ENCODE results near the gene TNIP1. TPM values are rescaled to one million over a fixed set of nuclear protein-coding genes. Genes with fewer than 3 reads are reported as not detected.

TNIP1 gene
- total RNA-seq, 1 donor, result 85.8 TPM

DNA sequence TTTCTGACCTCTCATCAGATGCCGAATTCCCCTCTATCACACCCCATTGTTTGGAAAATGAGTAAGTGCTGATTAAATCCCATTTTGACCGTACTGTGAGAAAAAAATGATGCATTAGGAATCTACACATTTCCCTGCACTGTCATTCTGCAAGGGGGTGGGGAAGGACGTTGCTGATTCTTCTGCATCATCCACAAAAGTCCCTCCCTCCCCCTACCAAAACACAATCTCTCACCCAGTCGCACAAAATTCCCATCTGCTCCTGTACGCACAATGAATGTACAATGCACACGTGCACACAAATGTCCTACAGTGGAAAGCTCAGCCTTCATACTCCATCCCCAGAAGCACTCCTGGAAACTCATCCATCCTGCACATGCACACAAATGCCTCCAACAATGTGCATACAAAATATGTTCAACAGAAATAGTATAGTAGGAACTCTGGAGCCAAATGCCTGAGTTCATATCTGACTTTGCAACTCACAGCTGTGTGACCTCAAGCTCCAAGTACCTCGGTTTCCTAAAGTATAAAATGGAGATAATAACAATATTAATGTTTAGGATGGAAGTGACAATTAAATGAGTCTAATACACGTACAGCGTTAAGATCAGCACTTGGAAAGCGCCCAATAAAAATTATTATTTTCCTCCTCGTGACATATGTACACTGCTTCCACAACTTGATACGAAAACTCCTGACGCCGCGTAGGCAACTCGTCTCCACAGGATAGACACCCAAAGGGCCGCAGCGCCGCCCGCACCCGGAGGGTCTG lies 809 bp downstream of the TNIP1 start:
- Histone ChIP-seq H3K9me3 (ENCODE audit: low read depth, low read length) (no peaks in the 10 kb centered on the region), H4K20me1 (ENCODE audit: insufficient read depth, low read length) (peaks cover 23% of the 10 kb centered on the region), H3K27ac (ENCODE audit: low read depth, low read length) (peak overlapping the region; percentile 91), H3K79me2 (ENCODE audit: insufficient read depth, low read length) (peaks cover 41% of the 10 kb centered on the region), H3K4me3 (ENCODE audit: insufficient read depth, low read length) (peak overlapping the region; percentile 91), H2AFZ (ENCODE audit: low read length) (peak overlapping the region; percentile 44), H3K4me1 (ENCODE audit: insufficient read depth, low read length) (peaks cover 38% of the 10 kb centered on the region), H3K4me2 (ENCODE audit: insufficient read depth, low read length) (peak overlapping the region; percentile 82), H3K27me3 (ENCODE audit: insufficient read depth, low read length) (no peaks in the 10 kb centered on the region), H3K36me3 (ENCODE audit: insufficient read depth, low read length) (peaks cover 4% of the 10 kb centered on the region)
- TF ChIP-seq, protein P1, sequence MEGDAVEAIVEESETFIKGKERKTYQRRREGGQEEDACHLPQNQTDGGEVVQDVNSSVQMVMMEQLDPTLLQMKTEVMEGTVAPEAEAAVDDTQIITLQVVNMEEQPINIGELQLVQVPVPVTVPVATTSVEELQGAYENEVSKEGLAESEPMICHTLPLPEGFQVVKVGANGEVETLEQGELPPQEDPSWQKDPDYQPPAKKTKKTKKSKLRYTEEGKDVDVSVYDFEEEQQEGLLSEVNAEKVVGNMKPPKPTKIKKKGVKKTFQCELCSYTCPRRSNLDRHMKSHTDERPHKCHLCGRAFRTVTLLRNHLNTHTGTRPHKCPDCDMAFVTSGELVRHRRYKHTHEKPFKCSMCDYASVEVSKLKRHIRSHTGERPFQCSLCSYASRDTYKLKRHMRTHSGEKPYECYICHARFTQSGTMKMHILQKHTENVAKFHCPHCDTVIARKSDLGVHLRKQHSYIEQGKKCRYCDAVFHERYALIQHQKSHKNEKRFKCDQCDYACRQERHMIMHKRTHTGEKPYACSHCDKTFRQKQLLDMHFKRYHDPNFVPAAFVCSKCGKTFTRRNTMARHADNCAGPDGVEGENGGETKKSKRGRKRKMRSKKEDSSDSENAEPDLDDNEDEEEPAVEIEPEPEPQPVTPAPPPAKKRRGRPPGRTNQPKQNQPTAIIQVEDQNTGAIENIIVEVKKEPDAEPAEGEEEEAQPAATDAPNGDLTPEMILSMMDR (IDR thresholded peaks at IDR 0.05; ENCODE audit: extremely low read depth, low read depth, low read length), result no peak
- no peak for DNase-seq (ENCODE audit: insufficient read length, low spot score, missing footprints)

DNA sequence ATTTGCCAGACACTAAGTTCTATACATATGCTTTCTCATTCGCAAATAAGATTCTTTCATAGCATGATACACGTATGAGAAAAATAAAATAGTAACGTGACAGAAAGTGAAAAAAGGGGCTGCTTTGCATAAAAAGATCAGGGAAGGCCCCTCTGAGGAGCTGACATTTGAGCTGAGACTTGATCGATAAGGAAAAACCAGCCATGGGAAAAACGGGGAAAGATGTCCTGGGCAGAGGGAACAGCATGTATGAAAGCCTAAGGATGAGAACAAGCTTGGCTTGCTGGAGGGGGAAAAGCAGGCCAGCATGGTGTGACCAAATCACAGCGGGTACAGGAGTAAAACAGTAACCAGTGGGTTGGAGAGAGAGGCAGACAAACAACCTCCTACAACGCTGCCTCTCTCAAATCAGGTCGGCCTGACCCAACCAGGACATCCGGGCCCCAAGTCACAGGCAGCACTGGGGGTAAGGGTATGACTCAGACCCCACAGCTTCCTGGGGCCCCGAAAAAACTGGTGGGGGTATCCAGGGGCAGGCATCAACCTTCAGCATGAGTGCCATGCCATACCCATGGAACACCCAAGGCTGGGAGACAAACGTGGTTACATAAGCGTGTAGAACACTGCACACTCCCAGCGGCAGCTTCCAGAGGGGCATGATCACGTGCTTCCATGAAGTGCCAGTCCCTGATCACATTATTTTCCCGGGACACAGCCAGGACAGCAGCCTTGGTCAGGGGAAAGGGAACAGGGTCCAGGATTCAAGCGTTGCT lies 2.2 kb downstream of the TNIP1 start:
- peaks cover 28% of the 10 kb centered on the region for H4K20me1 ChIP-seq (ENCODE audit: insufficient read depth, low read length)
- no peak overlapping the region for H3K27ac ChIP-seq (ENCODE audit: low read depth, low read length)
- H3K27me3 ChIP-seq (ENCODE audit: insufficient read depth, low read length), result no peaks in the 10 kb centered on the region
- DNase-seq (ENCODE audit: insufficient read length, low spot score, missing footprints), result no peak
- H3K9me3 ChIP-seq (ENCODE audit: low read depth, low read length), result no peaks in the 10 kb centered on the region
- peaks cover 4% of the 10 kb centered on the region for H3K36me3 ChIP-seq (ENCODE audit: insufficient read depth, low read length)
- H2AFZ ChIP-seq (ENCODE audit: low read length), result no peak overlapping the region
- no peak overlapping the region for H3K4me2 ChIP-seq (ENCODE audit: insufficient read depth, low read length)
- TF ChIP-seq, protein P1 (IDR thresholded peaks at IDR 0.05; ENCODE audit: extremely low read depth, low read depth, low read length), result no peak
- peaks cover 38% of the 10 kb centered on the region for H3K4me1 ChIP-seq (ENCODE audit: insufficient read depth, low read length)
- peaks cover 50% of the 10 kb centered on the region for H3K79me2 ChIP-seq (ENCODE audit: insufficient read depth, low read length)
- no peak overlapping the region for H3K4me3 ChIP-seq (ENCODE audit: insufficient read depth, low read length)

DNA sequence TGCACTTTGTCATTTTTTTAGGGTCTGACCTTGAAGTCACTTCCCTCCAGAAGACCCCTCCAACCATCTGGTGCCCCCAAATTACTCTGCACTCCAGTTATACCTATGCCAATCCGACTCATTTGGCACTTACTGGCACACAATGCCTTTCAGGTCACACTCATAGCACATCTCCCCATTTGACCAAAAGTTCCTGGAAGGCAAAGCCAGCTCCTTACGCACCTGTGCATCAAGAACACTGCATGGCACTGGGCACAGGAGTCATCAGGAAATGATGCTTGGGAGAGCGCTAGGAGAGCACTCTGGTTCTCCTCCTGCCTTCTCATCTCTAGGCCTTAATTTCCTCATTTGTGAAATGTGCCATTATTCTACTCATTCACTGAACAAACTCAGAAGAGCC lies 2.9 kb downstream of the TNIP1 start:
- no peak overlapping the region for H3K4me2 ChIP-seq (ENCODE audit: insufficient read depth, low read length)
- peaks cover 39% of the 10 kb centered on the region for H3K4me1 ChIP-seq (ENCODE audit: insufficient read depth, low read length)
- H2AFZ ChIP-seq (ENCODE audit: low read length), result no peak overlapping the region
- no peak overlapping the region for H3K4me3 ChIP-seq (ENCODE audit: insufficient read depth, low read length)
- peaks cover 56% of the 10 kb centered on the region for H3K79me2 ChIP-seq (ENCODE audit: insufficient read depth, low read length)
- H3K36me3 ChIP-seq (ENCODE audit: insufficient read depth, low read length), result peaks cover 4% of the 10 kb centered on the region
- no peaks in the 10 kb centered on the region for H3K9me3 ChIP-seq (ENCODE audit: low read depth, low read length)
- TF ChIP-seq, protein P1 (IDR thresholded peaks at IDR 0.05; ENCODE audit: extremely low read depth, low read depth, low read length), result no peak
- H4K20me1 ChIP-seq (ENCODE audit: insufficient read depth, low read length), result peaks cover 28% of the 10 kb centered on the region
- H3K27me3 ChIP-seq (ENCODE audit: insufficient read depth, low read length), result no peaks in the 10 kb centered on the region
- no peak for DNase-seq (ENCODE audit: insufficient read length, low spot score, missing footprints)
- H3K27ac ChIP-seq (ENCODE audit: low read depth, low read length), result no peak overlapping the region

DNA sequence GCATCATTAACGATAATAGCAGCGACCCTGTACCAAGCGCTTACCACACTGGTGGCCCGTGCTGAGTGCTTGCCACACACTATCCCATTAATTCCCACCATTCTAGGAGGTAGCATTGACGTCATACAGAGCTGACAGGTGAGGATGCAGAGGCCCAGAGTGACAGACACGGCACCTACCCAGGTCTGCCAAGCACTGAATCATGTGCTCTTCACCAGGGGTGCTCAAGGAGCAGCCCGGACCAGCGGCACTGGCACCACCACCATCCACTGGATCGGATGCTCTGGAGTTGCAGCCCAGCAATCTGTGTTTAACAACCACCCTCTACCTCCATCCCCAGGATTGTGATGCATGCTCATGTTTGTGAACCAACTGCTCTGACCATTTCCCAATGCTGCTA lies 3.4 kb downstream of the TNIP1 start:
- peaks cover 4% of the 10 kb centered on the region for H3K36me3 ChIP-seq (ENCODE audit: insufficient read depth, low read length)
- H3K79me2 ChIP-seq (ENCODE audit: insufficient read depth, low read length), result peaks cover 59% of the 10 kb centered on the region
- H3K4me3 ChIP-seq (ENCODE audit: insufficient read depth, low read length), result no peak overlapping the region
- H2AFZ ChIP-seq (ENCODE audit: low read length), result no peak overlapping the region
- no peaks in the 10 kb centered on the region for H3K9me3 ChIP-seq (ENCODE audit: low read depth, low read length)
- DNase-seq (ENCODE audit: insufficient read length, low spot score, missing footprints), result no peak
- H4K20me1 ChIP-seq (ENCODE audit: insufficient read depth, low read length), result peaks cover 28% of the 10 kb centered on the region
- H3K27ac ChIP-seq (ENCODE audit: low read depth, low read length), result no peak overlapping the region
- H3K4me1 ChIP-seq (ENCODE audit: insufficient read depth, low read length), result peaks cover 43% of the 10 kb centered on the region
- no peak overlapping the region for H3K4me2 ChIP-seq (ENCODE audit: insufficient read depth, low read length)
- H3K27me3 ChIP-seq (ENCODE audit: insufficient read depth, low read length), result no peaks in the 10 kb centered on the region
- TF ChIP-seq, protein P1 (IDR thresholded peaks at IDR 0.05; ENCODE audit: extremely low read depth, low read depth, low read length), result no peak
